DMS79 treated with DMSO at 0.1 percent for 48 hours (cell line): Measurements from ENCODE around the gene EMC8.
"Not testable (repeated sequence)": the region's sequence is repeated elsewhere in the genome, so short reads cannot be mapped to it uniquely, and the experiment has no call there.

Experiments
- DNase-seq: peaks from one replicate; lab custom pipeline; 2025; lab: John Stamatoyannopoulos, UW

EMC8 gene

DNA sequence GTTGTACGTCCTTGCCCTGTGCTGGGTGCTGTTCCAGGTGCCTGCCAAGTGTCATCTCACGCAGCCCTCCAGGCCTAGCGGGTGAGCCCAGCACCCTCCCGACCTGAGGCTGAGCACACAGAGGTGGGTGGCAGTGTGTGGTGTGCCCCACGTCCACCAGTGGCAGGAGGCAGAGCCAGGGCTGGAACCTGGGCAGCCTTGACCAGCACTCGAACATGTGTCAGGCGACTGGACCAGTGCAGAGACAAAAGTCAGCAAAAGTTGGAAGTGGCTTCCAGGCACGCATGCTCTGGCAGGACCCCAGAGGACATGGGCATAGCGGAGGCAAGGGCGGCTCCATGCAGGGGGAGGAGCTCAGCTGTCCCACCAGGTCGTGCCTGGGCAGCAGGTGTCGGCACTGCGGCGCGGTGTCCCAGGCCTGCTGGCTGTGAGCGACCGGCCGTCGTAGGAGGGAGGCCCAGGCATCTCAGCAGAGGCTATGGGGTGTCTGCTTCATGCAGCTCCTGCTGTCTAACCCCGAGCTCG lies 35.9 kb upstream of the EMC8 start:
- no peak for DNase-seq

DNA sequence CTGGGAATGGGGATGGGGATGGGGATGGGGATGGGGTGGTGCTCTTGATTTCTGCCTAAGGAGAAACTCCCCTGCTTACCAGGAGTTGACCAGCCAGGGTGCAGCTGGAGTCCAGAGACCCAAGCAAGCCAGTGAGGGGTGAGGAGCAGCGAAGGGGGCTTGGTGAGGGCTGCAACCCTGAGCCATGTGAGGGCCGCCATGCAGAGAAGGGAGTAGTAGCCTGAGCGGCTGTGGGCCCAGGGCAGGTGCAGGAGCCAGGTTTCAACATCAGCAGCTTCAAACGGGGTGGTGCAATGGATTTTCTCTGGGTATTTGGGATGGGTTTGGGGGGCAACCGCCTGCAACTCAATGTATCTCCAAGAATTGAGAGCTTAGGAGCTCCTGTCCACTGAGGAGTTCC lies 35.4 kb upstream of the EMC8 start:
- no peak for DNase-seq

DNA sequence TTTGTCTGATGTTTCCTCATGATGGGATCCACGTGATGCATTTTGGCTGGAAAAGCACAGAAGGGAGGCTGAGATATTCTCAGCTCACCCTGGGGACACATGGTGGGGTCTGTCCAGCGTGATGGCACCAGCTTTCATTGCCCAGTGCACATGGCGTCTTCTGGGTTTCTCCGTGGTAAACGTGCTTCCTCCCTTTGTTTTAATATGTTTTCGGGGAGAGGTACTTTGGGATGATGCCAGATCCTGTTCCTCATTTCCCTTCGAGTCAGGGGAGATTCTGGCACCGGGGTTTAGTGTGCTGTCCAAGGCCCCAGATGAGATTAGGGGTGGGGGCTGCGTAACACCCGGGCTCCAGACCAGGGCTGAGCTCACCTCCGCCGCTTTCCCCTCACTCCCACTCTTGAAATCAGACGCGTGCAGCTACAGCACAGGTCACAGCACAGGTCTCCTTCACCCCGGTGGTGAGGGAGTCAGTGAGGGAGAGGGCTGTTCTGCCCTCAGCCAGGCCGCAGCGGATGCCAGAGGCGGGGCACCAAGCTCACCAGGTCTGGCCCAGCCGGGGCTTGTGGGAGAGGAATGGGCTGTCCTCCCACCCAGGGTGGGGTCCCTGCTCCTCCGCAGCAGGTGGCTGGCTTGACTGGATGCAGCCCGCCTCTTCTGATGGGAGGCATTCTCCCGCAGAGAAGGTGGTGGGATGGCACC lies 34.0 kb upstream of the EMC8 start:
- DNase-seq: no peak

DNA sequence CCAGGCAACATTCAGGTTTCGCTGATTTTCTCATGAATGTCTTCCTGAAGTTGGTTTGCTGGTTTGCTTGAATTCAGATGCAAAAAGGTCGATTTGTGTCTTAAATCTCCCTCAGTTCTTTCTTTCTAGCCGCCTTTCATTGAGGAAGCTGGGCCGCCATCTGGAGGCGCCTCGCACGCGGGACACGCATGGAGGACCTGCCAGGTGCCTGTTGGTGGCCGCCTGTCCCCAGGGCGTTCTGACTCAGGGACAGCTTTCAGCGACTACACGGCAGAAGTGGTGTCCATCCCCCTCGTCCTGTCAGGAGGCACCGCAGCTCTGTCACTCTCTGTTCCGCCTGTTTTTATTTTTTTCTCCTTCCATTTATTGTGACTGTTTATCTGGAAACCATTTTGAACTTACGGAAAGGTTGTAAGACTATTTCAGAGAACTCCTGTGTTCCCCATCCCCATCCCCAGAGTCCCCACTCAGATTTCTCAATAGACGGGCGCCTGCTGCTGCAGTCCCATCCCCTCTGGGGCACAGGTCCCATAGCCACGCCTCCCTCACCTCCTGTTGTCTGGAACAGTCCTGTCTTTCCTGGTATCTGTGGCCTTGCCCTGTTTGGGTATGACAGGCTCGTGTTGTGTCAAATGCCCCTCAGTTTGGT lies 33.4 kb upstream of the EMC8 start:
- DNase-seq: no peak

DNA sequence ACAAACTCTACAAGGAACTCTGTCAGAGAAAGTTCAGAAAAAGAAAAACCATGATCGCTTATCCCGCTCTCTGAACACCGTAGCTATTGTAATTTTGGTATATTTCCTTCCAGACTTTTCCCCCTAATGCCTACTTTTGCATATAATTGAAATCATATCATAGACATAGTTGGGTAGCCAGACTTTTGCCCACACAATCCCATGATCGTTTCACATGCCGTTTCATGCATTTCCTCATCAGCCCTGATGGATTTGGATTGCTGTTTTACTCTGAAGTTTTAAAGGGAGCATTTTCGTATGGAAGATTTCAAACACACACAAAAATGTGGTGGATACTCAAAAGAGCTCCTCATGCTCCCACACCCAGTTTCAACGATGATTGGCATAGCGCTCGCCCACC lies 31.5 kb upstream of the EMC8 start:
- DNase-seq: no peak

DNA sequence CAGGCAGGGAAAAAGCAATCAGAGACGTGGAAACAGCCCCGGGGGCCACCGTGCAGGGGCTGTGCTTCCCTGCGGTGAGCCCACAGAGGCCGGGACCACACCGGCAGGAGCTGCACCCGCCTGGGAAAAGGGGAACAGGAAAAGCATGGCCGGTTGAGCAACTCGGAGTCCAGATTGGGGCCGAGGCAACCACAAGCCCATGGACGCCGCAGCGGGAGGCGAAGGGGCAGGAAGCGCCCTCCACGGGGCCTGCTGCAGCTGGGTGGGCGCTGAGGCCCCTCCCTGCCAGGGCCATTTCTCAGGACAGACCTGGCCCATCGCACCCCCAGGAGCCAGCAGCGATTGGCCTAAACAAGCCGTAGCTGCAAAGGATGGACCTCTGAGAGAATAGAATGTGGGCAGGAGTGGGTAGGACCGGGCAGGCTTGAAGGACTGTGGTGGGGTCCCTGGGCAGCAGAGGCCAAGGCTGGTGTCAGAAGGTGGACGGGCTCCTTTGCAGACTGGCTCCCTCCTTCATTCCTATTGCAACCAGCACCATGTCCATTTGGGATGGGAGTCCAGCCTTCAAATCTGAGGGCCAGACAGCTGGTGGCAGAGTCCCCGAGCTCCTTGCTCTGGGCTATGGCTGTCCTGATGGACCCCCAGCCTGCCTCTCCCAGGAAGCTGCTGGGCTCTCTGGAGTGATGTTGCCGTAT lies 30.6 kb upstream of the EMC8 start:
- no peak for DNase-seq

DNA sequence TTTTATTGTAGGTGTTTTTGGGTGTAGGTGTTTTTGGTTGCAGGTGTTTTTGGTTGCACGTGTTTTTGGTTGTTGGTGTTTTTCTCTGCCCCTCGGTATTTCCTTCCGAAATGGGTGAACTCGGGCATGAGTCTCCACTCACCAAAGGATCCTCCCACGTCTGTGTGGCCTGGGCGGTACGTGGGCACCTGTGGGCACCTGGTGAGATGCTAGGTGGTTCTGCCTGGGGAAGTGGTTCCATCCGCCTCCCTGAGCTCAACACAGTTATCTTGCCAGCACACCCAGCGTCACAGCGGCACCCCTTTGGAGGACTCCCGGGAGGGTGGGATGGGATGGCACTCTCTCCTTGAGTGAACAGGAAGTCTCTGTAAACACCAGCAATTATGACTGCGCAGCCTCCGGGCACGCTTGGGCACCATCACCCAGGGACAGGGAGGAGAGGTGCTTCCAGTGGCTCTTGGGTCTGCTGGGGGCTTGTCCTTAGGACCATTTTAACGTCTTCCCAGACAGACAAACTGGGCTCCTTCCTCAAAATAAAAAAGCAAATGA lies 29.9 kb upstream of the EMC8 start:
- no peak for DNase-seq

DNA sequence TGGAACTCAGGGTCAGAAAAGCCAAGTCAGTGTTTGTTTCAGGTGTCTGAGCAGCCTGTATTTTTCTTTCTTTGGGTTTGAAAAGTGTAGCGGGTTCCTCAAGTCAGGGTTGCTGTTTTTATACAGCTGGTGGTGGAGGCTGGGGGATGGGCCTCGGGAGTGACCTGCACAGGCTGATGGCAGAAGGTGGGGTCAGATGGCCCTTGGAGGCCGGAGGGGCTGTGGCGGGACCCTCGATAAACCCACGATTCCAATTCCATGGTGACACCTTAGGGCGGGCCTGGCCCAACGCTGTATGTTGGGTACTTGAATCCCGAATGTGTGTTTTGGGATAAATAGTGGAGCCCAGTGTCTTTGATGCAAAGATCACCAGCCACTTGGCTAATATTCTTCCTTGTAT lies 28.8 kb upstream of the EMC8 start:
- no peak for DNase-seq

DNA sequence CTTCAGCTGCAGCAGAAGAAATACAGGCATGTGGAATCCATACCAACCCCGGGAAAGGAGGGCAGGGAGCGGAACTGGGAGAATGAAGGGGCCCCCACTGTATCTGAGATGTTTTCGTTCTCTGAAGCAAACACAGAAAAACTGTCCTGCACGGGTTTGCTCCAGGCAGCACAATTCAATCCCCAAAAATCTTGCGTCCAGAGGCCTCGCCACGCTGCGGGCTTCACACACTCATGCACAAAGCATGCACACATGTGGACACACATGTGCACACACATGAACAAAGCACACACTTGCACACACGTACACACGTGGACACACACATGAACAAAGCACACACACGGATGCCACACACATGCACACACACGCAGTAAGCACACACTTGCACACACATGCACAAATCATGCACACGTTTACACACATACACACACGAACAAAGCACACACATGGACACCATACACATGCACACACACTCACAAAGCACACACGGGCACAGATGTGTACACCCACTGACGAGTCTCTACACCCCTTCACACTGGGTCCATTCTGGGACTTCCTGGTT lies 27.4 kb upstream of the EMC8 start:
- no peak for DNase-seq

DNA sequence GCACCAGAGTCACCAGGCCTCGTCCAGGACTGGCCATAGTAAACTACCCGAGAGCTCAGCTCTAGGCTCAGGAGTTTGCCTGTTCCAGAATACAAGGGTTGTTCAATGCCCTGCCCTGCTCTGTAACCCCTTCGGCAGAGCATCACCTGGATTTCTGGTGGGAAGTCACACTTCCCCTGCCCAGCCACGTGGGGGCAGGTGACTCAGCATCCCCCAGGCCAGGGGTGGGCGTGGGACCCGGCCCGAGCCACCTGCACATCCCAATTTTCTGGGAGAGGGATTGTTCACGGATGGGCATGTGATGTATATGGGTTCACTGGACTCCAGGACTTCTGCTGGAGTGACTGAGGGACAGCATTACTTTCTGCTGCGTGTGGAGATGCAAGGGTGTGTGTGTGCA lies 26.0 kb upstream of the EMC8 start:
- DNase-seq: no peak

DNA sequence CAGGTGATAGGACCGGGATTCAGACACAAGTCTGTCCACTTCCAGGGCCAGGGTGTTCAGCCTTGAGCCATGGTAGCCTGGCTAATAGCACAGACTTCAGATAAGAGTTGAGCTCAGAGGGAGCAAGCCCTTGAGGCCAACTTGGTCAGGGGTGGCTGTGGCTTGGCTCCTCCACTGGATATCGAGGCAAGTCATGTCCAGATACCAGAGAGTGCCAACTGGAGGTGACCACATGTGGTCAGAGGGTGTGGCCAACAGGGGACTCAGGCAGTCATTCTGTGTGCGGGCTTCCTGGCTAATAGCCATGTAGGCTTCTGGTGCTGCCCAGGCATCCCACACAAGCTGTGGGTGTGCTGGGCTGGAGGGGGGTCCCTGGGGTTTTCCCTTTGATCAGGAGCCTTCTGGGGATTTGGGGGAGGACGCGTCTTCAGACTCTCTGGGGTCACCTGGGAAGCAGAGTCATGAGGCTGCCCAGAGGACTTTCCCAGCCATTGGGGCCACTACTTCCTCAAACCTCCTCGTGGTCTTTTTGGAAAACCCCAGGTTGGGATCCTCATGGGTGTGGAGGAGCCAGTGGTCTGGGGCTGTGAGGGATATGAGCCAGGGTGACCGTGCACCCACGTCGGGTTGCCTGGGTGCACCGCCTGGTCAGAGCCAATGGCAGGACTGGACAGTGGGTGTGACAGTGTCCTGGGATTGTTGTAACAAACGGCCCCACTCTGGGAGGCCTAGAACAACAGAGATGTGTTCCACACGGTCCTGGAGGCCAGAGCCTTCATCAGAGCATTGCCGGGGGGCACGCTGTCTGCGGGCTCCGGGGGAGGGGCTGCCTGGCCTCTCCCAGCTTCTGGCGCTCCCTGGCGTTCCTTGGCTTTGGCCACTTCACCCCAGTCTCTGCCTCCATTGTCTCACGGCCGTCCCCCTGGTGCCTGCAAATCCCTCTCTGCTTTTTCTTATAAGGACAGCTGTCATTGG lies 25.1 kb upstream of the EMC8 start:
- no peak for DNase-seq

DNA sequence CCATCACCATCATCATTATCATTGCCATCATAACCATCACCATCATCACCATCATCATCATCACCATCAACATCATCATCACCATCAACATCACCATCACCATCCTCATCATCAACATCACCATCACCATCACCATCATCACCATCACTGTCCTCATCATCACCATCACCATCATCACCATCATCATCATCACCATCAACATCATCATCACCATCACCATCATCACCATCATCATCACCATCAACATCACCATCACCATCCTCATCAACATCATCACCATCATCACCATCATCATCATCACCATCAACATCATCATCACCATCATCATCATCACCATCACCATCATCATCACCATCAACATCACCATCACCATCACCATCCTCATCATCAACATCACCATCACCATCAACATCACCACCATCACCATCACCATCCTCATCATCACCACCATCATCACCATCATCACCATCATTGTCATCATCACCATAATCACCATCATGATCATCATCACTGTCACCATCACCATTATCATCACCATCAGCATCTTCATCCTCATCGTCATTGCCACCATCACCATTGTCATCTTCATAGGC lies 24.1 kb upstream of the EMC8 start:
- DNase-seq: no peak

DNA sequence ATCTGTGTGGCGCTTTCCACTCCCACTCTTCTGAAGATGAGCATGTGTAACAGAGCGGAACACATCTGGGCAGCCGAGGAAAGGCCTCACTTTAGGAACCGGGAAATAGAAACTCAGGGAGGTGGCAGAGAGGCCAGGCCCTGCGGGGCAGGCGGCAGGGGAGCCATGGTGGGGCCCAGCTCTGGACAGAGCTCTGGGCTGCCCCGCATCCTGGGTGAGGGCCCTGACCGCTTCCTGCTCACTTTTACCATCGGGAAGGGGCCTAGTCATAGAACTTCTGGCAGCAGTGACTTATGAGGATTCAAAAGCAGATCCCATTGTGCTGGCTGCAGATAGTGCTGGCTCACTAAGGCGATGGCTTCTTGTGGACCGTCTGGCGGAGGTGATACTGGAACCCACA lies 22.8 kb upstream of the EMC8 start:
- no peak for DNase-seq

DNA sequence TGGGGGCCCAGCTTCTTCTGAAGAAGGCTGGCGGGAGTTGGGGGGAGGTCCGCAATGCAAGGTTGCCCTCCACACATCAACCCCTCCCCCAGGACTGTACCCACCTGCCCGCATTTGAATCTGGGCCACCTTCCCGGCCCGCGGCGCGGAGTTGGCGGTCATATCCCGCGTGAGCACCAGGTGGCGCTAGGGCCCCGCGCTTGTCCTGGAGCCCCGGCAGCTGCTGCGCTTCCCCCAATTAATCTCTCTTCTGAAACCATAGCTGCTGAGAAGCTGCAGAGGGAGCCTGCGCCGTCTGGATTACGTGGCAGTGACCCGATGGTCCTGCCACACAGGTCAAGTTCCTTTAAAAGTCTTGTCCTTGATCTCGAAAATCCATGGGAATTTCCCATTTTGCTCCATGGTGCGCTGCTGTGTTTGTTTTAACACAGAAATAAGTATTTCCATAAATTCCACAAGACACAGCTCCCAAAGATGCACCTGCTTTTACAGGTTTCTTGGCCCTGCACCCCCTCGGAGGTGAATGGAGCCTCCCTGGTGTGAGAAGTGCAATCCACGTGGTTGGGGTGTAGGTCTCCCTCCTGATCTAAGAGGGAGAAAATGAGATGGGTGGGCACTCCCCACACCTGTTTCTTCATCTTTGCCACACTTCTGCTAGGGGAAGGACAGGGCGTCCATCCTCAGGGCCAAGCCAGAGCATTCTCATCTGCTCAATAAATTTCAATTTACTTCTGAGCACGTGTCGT lies 22.2 kb upstream of the EMC8 start:
- DNase-seq: peak; percentile 67

DNA sequence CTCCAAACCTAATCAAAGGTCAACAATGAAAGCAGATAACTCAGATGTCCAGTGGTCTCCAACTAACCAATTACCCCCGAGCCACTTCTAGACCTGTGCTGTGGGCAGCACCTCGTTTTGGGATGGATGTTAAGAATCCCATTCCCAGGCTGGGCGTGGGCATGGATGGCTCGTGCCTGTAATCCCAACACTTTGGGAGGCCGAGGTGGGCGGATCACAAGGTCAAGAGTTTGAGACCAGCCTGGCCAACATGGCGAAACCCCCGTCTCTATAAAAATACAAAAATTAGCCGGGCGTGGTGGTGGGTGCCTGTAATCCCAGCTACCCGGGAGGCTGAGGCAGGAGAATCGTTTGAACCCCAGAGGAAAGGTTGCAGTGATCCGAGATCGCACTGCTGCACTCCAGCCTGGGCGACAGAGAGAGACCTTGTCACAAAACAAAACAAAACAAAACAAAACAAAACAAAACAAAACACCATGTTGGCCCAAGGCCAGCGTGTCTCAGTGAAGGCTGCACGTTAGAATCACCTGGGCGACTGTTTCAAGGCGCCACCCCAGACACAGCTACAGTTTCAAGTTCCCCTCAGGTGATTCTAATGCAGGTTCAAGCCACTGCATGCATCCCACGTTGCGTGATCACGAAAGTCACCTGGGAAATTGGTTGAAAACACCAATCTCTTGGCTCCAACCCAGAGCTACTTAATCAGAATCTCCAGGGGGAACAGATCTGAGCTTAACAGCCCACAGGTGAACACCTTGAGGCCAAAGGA lies 21.4 kb upstream of the EMC8 start:
- peak; percentile 24 for DNase-seq

DNA sequence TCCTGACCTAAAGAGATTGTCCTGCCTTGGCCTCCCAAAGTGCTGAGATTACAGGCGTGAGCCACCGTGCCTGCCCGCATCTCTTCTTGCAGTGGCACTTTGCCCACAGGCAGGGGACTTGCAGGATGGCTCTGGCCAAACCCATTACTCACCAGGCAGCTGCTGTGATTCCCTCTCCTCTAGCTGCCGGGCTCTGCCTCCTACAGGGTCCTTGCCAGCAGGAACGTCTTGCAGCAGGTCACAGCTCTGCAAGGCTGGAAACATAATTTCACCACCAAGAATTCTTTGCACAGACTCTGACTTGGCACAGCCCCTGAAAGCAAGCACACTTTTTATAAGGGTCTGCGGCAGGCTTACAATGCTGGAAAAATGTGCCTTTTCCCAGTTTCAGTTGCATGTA lies 20.4 kb upstream of the EMC8 start:
- DNase-seq: peak; percentile 4

DNA sequence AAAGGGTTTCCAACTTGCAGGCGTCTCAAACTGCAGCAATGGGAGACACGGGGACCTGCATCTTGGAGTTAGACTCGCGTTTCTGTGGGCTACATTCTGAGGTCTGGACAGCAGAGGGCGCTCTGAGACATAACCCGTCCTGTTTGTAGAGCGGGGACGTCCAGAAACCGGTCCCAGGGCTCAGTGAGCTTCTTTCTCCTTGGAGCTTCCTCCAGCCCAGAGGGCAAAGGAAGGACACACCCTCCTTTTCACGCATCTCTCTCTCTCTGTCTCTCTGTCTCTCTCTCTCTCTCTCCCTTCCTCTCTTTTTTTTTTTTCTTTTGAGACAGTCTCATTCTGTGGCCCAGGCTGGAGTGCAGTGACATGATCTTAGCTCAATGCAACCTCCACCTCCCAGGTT lies 19.9 kb upstream of the EMC8 start:
- peak; percentile 7 for DNase-seq

DNA sequence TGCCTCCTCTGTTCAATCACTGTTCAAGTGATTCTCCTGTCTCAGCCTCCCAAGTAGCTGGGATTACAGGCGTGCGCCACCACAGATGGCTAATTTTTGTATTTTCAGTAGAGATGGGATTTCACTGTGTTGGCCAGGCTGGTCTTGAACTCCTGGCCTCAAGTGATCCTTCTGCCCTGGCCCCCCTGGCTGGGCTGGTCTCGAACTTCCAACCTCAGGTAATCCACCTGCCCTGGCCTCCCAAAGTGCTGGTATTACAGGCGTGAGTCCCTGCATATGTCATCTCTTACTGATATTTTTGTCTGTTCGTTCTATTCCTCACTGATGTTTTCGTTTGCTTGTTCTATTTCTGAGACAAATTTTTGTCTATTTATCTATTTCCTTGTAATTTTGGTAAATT lies 17.9 kb upstream of the EMC8 start:
- DNase-seq: not testable (repeated sequence)

DNA sequence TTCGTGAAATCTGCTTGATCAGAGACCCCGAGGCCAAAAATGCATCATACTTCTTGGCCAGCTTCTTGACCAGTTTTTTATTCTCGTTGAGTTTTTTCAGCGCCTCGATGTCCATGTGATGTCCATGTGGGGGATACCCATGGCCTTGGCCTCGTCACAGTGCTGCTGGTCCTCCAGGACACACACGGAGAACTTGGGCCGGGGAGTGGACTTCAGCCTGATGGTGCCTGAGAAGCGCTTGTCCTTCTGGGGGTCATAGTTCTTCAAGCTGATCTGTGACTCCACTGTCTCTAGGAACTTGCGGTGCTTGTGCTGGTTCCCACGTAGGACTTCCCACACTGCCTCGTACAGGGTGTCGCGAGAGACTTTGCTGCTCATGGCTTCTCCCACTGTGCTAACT lies 16.8 kb upstream of the EMC8 start:
- no peak for DNase-seq
